H9 (cell line): Measurements from ENCODE around the gene ENPP1. TPM values are rescaled to one million over a fixed set of nuclear protein-coding genes. Genes with fewer than 3 reads are reported as not detected.

Experiments
- DNase-seq: peaks from one replicate; pipeline ENCODE4 v3.0.0-alpha.2; 2017
- H2AFZ ChIP-seq: one replicate; pipeline ENCODE4 v1.6.1; 2013; ENCODE audit warnings: mild to moderate bottlenecking, low read length, control low read depth, moderate library complexity
- H2AK5ac ChIP-seq: 2 replicates; pipeline ENCODE4 v1.6.1; 2013; ENCODE audit warnings: low read length, control low read depth, mixed read lengths; ENCODE audit not compliant: insufficient read length
- H2BK120ac ChIP-seq: one replicate; pipeline ENCODE4 v1.6.1; 2013; ENCODE audit warnings: low read depth, mild to moderate bottlenecking, low read length, control low read depth, inconsistent platforms; ENCODE audit not compliant: poor library complexity, severe bottlenecking
- H2BK12ac ChIP-seq: 2 replicates; pipeline ENCODE4 v1.6.1; 2013; ENCODE audit warnings: low read length, control low read depth, mixed read lengths, low read depth; ENCODE audit not compliant: insufficient read length
- H2BK15ac ChIP-seq: 2 replicates; pipeline ENCODE4 v1.6.1; 2013; ENCODE audit warnings: low read depth, low read length, control low read depth
- H2BK20ac ChIP-seq: one replicate; pipeline ENCODE4 v1.6.1; 2013; ENCODE audit warnings: low read depth, mild to moderate bottlenecking, low read length, control low read depth, inconsistent platforms; ENCODE audit not compliant: poor library complexity, severe bottlenecking
- H2BK5ac ChIP-seq: 2 replicates; pipeline ENCODE4 v1.6.1; 2013; ENCODE audit warnings: low read length, control low read depth, mixed read lengths; ENCODE audit not compliant: insufficient read length
- H3K14ac ChIP-seq: 2 replicates; pipeline ENCODE4 v1.6.1; 2013; ENCODE audit warnings: low read length, control low read depth; ENCODE audit not compliant: insufficient read depth
- H3K18ac ChIP-seq: 2 replicates; pipeline ENCODE4 v1.6.1; 2013; ENCODE audit warnings: low read depth, mild to moderate bottlenecking, mixed read lengths, low read length, control low read depth; ENCODE audit not compliant: insufficient read length
- H3K23ac ChIP-seq: 2 replicates; pipeline ENCODE4 v1.6.1; 2013; ENCODE audit warnings: low read length, control low read depth, mixed read lengths, low read depth; ENCODE audit not compliant: insufficient read length
- H3K23me2 ChIP-seq: 2 replicates; pipeline ENCODE4 v1.6.1; 2013; ENCODE audit warnings: low read depth, mild to moderate bottlenecking, mixed read lengths, low read length, control low read depth; ENCODE audit not compliant: insufficient read length, poor library complexity, severe bottlenecking
- H3K27ac ChIP-seq: 2 replicates; pipeline ENCODE4 v1.5.1; 2013; ENCODE audit warnings: low read length, control low read depth, mixed read lengths, low read depth; ENCODE audit not compliant: insufficient read length
- H3K27me3 ChIP-seq: 2 replicates; pipeline ENCODE4 v1.6.1; 2013; ENCODE audit warnings: low read length, control low read depth, inconsistent platforms; ENCODE audit not compliant: insufficient read depth
- H3K4ac ChIP-seq: 2 replicates; pipeline ENCODE4 v1.6.1; 2013; ENCODE audit warnings: low read depth, mild to moderate bottlenecking, control low read depth, inconsistent platforms, low read length, moderate library complexity
- H3K4me1 ChIP-seq: 2 replicates; pipeline ENCODE4 v1.6.1; 2013; ENCODE audit warnings: low read length, control low read depth, inconsistent platforms; ENCODE audit not compliant: insufficient read depth
- H3K4me2 ChIP-seq: 2 replicates; pipeline ENCODE4 v1.6.1; 2013; ENCODE audit warnings: low read length, control low read depth, mixed read lengths; ENCODE audit not compliant: insufficient read length, insufficient read depth
- H3K56ac ChIP-seq: 2 replicates; pipeline ENCODE4 v1.6.1; 2013; ENCODE audit warnings: low read depth, mild to moderate bottlenecking, mixed read lengths, low read length, control low read depth; ENCODE audit not compliant: insufficient read length
- H3K79me1 ChIP-seq: 2 replicates; pipeline ENCODE4 v1.6.1; 2013; ENCODE audit warnings: low read depth, mild to moderate bottlenecking, moderate library complexity, low read length, control low read depth, inconsistent platforms; ENCODE audit not compliant: insufficient read depth, poor library complexity, severe bottlenecking
- H3K79me2 ChIP-seq: 2 replicates; pipeline ENCODE4 v1.6.1; 2013; ENCODE audit warnings: low read length, control low read depth, inconsistent platforms; ENCODE audit not compliant: insufficient read depth
- H3K9ac ChIP-seq: 2 replicates; pipeline ENCODE4 v1.6.1; 2013; ENCODE audit warnings: low read length, control low read depth, mixed read lengths; ENCODE audit not compliant: insufficient read length; ENCODE audit errors: extremely low read depth
- H3K9me3 ChIP-seq: one replicate; pipeline ENCODE4 v1.6.1; 2013; ENCODE audit warnings: low read depth, low read length, inconsistent platforms; ENCODE audit not compliant: control insufficient read depth
- H3T11ph ChIP-seq: one replicate; pipeline ENCODE4 v1.6.1; 2013; ENCODE audit warnings: mild to moderate bottlenecking, low read length, control low read depth, inconsistent platforms
- H4K20me1 ChIP-seq: one replicate; pipeline ENCODE4 v1.6.1; 2013; ENCODE audit not compliant: control insufficient read depth, insufficient read length, insufficient read depth
- H4K5ac ChIP-seq: 2 replicates; pipeline ENCODE4 v1.6.1; 2013; ENCODE audit warnings: low read depth, mild to moderate bottlenecking, mixed read lengths, low read length, control low read depth; ENCODE audit not compliant: insufficient read length
- H4K8ac ChIP-seq: replicated peaks from 2 replicates; pipeline ENCODE4 v1.6.1; 2013; ENCODE audit warnings: low read length, control low read depth, mixed read lengths, low read depth; ENCODE audit not compliant: insufficient read length
- H4K91ac ChIP-seq: 2 replicates; pipeline ENCODE4 v1.6.1; 2013; ENCODE audit warnings: low read depth, mild to moderate bottlenecking, moderate library complexity, mixed read lengths, low read length, control low read depth; ENCODE audit not compliant: insufficient read length
- H3K27ac Mint-ChIP-seq, 3 experiments: 2 replicates in 2 of 3; 3 replicates in 1 of 3; pipeline ENCODE4 v1.8.0; 2020 to 2021; ENCODE audit warnings: mixed read lengths in 3 of 3, mild to moderate bottlenecking in 1 of 3, moderate library complexity in 1 of 3
- H3K27me3 Mint-ChIP-seq: 2 replicates; pipeline ENCODE4 v1.8.0; 2021; ENCODE audit warnings: low read depth, mild to moderate bottlenecking, moderate library complexity, mixed read lengths
- H3K36me3 Mint-ChIP-seq, 3 experiments: 2 replicates in 2 of 3; 3 replicates in 1 of 3; pipeline ENCODE4 v1.8.0; 2020 to 2021; ENCODE audit warnings: low read depth in 3 of 3, mixed read lengths in 3 of 3; ENCODE audit not compliant: insufficient read depth in 1 of 3
- H3K4me1 Mint-ChIP-seq, 2 experiments: 2 replicates each; pipeline ENCODE4 v1.8.0; 2020; ENCODE audit warnings: mixed read lengths in 2 of 2
- H3K4me3 Mint-ChIP-seq, 2 experiments: 2 replicates in 1 of 2; 3 replicates in 1 of 2; pipeline ENCODE4 v1.8.0; 2020 to 2021; ENCODE audit warnings: mild to moderate bottlenecking in 2 of 2, mixed read lengths in 2 of 2, moderate library complexity in 1 of 2
- H3K9me3 Mint-ChIP-seq, 2 experiments: 2 replicates in 1 of 2; 3 replicates in 1 of 2; pipeline ENCODE4 v1.8.0; 2020; ENCODE audit warnings: mild to moderate bottlenecking in 2 of 2, mixed read lengths in 2 of 2, moderate library complexity in 1 of 2
- CTCF ChIP-seq: fragments of 200-600 bp; sonication (generic); conservative IDR thresholded peaks from 3 replicates; pipeline ENCODE4 v1.8.0; 2021; ENCODE audit warnings: antibody characterized with exemption, mild to moderate bottlenecking
- WGBS: extraction: QIAGEN DNeasy Blood & Tissue Kit; methylation state at CpG from one replicate; pipeline ENCODE4 v1.1.7; 2013; ENCODE audit warnings: missing lambda C conversion rate, low lambda C conversion rate, mixed read lengths; ENCODE audit not compliant: insufficient read length; ENCODE audit errors: extremely low coverage; 5-methylcytosine and 5-hydroxymethylcytosine counted together
- total RNA-seq: library from RNA; stranded (reverse); gene quantifications from 2 replicates; pipeline ENCODE4 v1.2.1, GENCODE V29; 2021

The ENPP1 gene
- total RNA-seq, 1 experiment from 2014 or later = 22.5 TPM

- no peak overlapping the region for H2AK5ac ChIP-seq
- no peak overlapping the region for H2BK5ac ChIP-seq
- peaks cover 1% of the 10 kb centered on the region; the same call in 1 of the 2 replicates for H3K27me3 Mint-ChIP-seq
- no peaks in the 10 kb centered on the region for H4K20me1 ChIP-seq
- no peak overlapping the region for H3K4ac ChIP-seq
- H2BK120ac ChIP-seq = no peak overlapping the region
- H4K91ac ChIP-seq = no peak overlapping the region
- H3K23ac ChIP-seq = no peak overlapping the region
- H3K79me2 ChIP-seq = no peaks in the 10 kb centered on the region
- H3K9me3 ChIP-seq = peaks cover 15% of the 10 kb centered on the region
- no peak overlapping the region for H4K5ac ChIP-seq
- H2BK20ac ChIP-seq = no peak overlapping the region
- H3K23me2 ChIP-seq = no peaks in the 10 kb centered on the region
- no peak overlapping the region; a peak in 1 of 7 replicates for H3K27ac Mint-ChIP-seq
- peaks cover 42 to 84% (median 73%) of the 10 kb centered on the region in 3 experiments for H3K36me3 Mint-ChIP-seq
- H3K56ac ChIP-seq = no peak overlapping the region
- no peak overlapping the region for H3K27ac ChIP-seq
- H3K79me1 ChIP-seq = no peaks in the 10 kb centered on the region
- no peaks in the 10 kb centered on the region for H3K27me3 ChIP-seq
- no peak overlapping the region for H2AFZ ChIP-seq
- no CpG with 5 or more reads among the region's 2 CpGs for WGBS
- peaks cover 16 to 48% of the 10 kb centered on the region in 2 experiments; a peak in 4 of 5 replicates for H3K9me3 Mint-ChIP-seq
- H3K4me1 Mint-ChIP-seq = peaks cover 0 to 7% of the 10 kb centered on the region in 2 experiments; a peak in 1 of 4 replicates
- no peak overlapping the region for H3K4me3 Mint-ChIP-seq
- no peak overlapping the region for H4K8ac ChIP-seq
- H2BK12ac ChIP-seq = no peak overlapping the region
- TF ChIP-seq CTCF = no peak
- no peak overlapping the region for H3K4me2 ChIP-seq
- H3K9ac ChIP-seq = no peak overlapping the region
- no peak overlapping the region for H3K14ac ChIP-seq
- H3T11ph ChIP-seq = no peak overlapping the region
- peaks cover 3% of the 10 kb centered on the region; the same call in 1 of the 2 replicates for H3K4me1 ChIP-seq
- H3K18ac ChIP-seq = no peak overlapping the region
- DNase-seq = no peak
- H2BK15ac ChIP-seq = no peak overlapping the region
Measured at GRCh38 chr6:131916847-131917246, 109.0 kb downstream of the ENPP1 start.
